DND-41 (cell line): ENCODE data around the gene ASPN.

Experiments used
- EZH2 ChIP-seq: IDR thresholded peaks from 3 replicates; pipeline ENCODE4 v1.6.1; 2012; ENCODE audit warnings: borderline replicate concordance, low read depth, mild to moderate bottlenecking, moderate library complexity, low read length, inconsistent platforms; ENCODE audit not compliant: severe bottlenecking
- TF ChIP-seq, protein P1 (sequence below): IDR thresholded peaks from 2 replicates; pipeline ENCODE4 v1.5.1; 2012; ENCODE audit warnings: borderline replicate concordance, low read length, moderate library complexity, mild to moderate bottlenecking; ENCODE audit not compliant: poor library complexity, severe bottlenecking; ENCODE audit errors: extremely low read depth

DNA sequence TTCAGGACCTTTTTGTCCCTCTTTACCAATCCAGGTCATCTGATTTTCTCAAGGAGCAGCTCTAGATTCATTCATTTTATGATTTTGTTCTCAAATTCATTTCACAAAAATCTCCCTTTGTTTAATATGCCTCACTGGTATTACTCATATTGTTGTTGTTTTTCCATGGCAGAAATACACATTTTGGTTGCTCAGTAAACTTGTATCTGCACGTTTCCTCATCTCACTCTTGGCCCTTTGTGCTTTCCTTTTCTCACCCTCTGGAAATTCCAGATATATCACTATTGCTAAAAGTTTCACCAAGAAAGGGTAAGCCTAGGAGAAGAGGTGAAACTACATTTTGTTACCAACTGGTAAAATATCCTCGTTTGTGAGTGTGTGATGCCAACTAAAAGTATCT, 14.8 kb downstream of the ASPN start:
- TF ChIP-seq, protein P1, sequence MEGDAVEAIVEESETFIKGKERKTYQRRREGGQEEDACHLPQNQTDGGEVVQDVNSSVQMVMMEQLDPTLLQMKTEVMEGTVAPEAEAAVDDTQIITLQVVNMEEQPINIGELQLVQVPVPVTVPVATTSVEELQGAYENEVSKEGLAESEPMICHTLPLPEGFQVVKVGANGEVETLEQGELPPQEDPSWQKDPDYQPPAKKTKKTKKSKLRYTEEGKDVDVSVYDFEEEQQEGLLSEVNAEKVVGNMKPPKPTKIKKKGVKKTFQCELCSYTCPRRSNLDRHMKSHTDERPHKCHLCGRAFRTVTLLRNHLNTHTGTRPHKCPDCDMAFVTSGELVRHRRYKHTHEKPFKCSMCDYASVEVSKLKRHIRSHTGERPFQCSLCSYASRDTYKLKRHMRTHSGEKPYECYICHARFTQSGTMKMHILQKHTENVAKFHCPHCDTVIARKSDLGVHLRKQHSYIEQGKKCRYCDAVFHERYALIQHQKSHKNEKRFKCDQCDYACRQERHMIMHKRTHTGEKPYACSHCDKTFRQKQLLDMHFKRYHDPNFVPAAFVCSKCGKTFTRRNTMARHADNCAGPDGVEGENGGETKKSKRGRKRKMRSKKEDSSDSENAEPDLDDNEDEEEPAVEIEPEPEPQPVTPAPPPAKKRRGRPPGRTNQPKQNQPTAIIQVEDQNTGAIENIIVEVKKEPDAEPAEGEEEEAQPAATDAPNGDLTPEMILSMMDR = no peak
- TF ChIP-seq EZH2 = no peak
